Lung microvascular endothelial cell (primary cell): ENCODE data around the gene SIDT2. TPM values are rescaled to one million over a fixed set of nuclear protein-coding genes. Genes with fewer than 3 reads are reported as not detected.

Experiments
- DNase-seq, 2 donors: peaks; one replicate each; pipeline versions ENCODE4 v3.0.0 to v3.0.0-alpha.2; 2010; ENCODE audit warnings: low read depth in 2 of 2
- total RNA-seq: library from RNA; depleted of rRNA; stranded (reverse); fragments of >200 nt; gene quantifications from 2 replicates; pipeline ENCODE4 v1.2.1, GENCODE V29; 2014

SIDT2 gene
- total RNA-seq, 1 donor from 2014 or later, result 8.9 TPM

DNA sequence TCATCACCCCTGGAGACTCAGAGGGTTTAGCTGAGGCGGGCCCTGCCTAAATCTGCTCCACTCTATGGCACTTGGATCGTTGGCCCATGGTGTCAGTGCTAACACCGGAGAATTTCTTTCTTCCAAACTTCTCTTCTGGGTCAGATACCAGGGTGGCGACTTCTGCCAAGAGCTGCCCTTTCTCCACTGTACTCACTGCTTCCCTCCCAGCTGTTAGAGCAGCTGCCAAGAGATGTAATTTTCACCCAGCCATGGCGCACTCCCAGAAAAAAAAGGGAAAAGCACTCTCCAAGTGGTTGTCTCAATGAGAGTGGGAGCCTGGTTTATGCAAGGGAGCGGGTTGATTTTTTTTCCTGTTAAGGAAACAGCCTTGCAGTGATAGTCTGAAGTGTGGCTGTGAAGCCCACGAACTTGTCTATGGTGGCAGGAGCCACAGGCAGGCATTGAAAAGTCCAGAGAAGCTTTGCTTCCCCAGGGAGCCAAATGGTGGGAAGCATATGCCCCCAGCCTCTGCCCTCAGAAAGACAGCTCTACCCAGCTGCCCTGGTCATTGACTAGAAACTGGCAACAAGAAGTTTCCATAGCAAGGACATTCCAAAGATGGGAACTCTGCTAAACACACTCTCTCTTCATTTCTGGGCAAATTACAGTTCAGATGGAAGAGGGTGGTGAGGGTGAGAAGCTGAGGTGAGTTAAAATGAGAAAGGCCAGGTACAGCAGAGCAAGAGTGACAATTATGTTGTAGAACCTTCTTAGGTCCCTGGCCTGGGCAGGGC is 42.6 kb downstream of the SIDT2 start:
- no peak for DNase-seq

DNA sequence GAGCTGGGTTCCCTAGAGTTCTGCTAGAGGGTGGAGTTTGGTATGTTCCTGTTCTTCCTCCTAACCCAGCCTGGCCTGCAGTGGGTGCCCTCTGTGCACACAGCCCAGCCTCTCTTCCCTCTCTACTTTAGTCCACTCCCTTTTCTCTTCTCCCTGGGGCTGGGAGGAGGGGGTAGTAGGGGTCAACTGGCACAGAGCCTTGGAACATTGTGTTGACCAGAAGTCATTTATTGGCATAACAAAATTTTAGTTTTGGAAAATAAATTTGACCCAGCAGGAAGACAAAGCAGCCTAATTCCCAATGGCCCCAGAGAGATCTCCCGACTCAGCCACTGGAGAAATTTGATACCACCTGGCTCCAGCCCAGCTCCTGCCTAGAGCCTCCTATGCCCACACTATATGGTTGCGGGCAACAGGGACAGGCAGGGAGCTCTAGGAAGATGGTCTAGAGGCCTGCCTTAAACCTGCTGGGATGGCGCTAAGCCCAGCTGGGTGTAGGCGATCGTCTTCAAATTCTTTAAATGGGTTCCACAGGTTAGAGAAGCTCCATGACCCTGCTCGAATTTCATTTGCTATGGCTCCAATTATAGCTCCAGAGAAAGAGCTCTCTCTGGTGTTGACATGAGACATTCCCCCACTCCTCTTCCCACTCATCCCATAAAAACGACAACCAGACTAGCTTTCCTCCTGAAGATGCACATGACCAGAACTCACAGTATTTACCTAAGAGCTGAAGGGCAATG is 43.4 kb downstream of the SIDT2 start:
- peak in 1 of 2 donors; percentile 79 for DNase-seq

DNA sequence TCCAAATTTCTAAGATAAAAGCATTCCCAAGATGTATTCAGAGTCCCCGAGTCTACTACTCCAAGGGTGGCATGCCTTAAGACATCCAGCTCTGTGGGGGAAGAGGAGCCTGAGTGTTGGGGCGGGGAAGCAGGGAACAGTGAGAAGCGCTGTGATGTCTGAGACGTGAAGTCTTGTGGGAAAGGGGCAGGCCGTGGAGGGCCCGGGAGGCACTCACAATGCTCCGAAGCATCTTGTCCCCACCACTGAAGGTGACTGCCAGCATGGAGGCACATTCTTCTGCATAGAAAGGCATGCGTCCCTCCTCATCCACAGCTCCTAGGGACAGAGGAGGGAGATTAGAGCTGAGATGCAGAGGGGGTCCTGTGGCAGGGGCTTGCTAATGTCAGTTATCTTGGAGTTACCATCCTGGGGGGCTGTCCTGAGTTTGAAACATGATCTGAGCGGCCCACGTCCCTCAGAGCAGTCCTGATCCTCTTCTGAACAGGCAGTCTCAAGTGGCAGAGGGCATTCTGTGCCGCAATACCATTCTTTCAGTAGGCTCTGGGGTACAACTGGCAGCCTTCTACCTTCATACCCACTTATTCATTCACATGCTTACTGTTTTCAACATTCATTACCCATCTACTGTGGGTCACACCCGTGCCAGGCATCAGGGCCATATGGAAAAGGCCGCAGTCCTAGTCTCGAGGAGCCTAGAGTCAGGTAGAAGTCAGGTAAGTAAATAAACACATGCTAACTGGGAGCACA is 44.6 kb downstream of the SIDT2 start:
- no peak for DNase-seq

DNA sequence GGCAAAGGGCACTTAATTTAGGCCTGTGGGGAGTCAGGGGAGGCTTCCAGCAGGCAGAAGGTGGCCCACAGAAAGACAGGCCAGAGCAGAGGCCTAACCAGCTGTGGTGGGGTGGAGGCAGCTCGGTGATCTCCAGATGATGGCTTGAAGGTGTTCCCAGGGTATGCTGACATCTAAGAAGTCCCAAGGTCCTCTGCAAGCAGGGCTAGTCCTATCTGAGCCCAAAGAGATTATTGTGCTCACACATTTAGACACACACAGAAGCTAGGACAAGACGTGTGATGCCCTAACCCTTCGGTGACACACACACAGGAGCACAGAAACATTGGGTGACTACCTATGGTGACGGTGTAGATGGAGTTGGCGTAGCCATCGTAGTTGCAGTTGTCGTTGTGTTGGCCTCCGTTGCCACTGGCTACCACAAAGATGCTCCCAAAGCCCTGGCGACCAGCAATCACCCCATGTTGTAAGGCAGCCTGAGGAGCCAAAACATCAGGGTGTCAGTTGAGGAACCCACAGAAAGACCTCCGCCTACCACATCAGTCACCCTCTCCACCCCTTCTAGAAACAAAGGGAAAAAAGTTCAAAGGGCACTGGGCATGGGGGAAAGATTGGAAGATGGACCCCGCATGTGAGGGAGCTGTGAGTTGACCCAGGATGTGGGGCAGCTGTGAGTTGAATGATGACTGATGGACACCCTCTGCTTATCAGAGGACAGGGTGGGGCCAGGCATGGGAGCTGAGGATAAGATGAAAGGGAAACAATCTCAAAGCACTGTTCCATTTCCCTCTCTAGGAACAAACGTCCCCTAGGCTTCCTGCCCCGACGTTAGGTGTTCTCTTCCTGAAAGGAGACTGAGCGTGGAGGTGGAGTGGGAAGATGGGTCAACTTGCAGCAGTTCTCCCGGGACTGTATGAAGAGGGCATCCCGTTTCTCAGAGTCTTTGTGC is 45.5 kb downstream of the SIDT2 start:
- DNase-seq, result no peak

DNA sequence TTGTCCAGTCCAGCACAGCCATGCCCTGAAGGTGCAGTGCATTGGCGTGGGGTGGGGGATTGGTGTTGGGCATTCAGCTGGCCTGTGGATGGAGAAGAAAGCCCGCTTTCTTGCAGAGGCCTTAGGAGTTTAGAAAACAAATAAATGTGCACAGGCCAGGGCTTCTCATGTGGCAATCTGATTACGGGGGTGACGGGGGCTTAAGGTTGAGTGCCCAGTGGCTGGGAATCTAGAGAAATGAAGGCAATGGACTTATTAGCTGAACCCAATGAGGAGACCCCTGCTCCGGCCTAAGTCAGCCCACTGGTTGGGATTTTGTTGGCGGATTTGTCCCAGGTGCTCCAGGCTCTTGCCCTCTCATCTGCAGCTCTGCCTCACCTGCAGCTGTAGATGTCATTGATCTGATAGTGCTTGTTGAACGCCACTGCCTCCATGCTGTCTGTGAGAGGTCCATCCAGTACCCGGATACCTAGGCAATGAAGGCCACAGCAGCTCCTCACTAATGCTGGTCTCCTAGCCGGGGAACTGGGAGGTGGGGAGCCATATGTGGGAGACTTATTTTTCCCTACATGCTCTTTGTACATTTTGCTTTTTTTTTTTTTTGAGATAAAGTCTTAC is 47.1 kb downstream of the SIDT2 start:
- no peak for DNase-seq

DNA sequence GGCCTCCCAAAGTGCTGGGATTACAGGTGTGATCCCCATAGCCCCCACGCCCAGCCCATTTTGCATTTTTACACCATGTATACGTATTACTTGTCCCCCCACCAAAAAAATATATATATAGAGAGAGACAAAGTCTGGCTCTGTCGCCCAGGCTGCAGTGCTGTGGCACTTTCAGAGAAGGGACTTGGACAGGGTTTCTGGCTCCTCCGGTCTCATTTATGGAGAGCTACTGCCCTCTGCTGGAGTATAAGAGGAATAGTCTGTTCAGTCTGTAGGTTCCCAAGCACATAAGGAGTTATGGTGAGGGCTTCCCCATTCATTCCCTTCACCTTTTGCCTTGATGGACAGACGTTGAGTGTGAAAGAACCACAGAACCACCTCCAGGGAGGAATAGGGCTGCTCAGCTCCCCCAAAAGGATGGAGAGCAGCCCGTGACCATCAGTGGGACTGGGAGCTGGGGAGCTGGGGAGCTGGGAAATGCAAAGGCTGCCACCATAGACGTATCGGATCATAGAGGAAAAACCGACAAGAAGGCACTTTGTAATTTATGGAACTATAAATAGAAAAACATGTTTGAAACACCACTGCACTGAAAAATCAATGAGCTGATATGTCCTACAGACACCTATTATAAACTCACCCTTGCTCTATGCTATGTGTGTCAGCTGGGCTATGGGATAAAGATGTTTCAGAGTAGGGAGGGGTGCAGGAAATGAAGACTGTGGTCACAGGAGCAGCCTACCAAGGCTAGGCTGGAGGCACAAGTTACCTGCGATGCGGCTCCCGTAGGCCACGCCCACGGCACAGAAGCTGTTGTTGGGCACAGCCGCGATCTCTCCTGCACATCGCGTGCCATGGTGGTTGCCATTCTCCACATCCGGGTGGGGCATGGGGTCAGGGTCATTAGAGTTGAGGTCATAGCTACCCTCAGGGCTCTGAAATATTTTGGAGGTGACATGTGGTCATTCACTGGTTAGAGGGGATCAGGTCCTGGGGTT is 48.1 kb downstream of the SIDT2 start:
- DNase-seq, result peak; percentile 82 to 87

DNA sequence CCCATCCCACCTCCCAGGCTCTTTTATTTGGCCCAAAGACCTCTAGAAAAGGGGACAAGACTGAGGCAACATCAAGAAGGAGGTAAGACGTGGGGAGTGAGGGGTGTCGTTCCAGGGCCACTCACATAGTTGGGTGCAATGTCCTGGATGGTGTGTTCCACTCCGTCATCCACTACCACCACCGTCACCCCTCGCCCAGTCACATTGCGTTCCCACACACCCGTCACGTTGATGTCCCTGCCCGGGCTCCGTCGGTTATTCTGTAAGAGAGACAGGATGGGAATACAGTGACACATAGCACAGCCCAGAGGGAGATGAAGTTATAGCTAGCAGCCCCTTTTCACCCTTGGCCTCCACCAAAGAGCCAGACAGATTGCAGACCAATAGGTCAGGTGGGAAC is 49.5 kb downstream of the SIDT2 start:
- DNase-seq, result no peak

DNA sequence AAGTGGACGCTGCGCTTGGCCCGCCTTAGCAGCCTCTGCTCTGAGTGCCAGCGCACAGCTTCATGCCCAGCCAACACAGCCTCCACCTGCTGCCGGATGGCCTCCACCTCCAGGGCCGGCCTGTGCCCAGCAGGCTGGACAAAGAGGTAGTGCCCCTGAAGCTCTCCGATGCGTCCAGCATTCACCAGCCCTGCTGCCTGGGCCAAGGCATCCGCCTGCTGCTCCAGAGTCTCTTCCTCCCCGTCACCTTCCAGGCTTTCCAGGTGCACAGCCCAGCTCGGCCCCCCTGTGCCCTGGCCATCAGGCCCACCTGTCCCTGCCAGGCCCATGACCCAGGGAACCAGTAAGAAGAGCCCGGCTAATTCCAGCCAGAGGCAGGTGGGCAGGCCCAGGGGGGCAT is 50.9 kb downstream of the SIDT2 start:
- DNase-seq, result no peak

DNA sequence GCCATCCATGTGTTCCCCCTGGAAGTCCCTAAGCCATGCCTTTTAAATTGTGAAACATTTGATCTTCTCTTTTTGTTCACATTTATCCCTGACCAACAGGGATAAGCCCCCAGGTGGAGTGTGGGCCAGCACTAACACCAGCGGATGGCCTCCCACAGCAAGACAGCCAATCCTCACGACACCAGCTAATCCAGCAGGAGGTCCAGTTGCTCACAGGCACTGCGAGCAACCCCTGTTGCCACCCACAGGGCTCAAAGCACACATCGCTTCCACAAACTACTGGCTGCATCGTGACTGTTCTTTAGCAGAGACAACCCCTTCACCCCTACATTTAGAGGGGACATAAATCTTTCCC is 51.4 kb downstream of the SIDT2 start:
- no peak for DNase-seq

DNA sequence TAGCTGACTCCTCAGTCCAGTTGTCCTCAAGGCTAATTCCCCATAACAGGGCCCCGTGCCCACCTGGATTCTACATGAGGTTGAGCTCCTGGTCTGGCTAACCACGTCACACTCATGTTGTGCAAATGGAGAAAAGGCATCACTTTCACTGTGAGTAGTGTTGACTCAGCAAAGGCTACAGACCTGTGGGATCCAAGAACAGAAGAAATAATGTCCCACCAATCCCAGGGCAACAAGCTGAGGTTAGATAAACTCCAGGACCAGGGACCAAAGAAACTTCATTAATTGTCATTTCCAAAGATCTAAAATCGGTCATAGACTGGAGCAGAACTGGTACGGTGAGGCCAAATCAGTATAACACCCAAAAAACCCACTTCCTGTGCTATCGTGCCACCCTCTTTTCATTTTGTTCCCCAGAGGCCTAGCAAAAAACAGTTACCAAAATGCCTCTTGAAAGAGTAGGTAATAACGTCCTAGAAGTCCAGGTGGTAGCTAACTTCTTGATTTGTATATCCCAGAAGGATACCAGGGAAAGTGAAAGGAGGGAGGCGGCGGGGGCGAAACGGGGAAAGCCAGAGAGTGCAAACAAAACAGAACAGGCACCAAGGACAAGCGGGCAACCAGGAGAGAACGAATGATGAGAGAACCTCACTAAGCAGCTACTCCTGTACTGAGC is 51.9 kb downstream of the SIDT2 start:
- DNase-seq, result no peak

DNA sequence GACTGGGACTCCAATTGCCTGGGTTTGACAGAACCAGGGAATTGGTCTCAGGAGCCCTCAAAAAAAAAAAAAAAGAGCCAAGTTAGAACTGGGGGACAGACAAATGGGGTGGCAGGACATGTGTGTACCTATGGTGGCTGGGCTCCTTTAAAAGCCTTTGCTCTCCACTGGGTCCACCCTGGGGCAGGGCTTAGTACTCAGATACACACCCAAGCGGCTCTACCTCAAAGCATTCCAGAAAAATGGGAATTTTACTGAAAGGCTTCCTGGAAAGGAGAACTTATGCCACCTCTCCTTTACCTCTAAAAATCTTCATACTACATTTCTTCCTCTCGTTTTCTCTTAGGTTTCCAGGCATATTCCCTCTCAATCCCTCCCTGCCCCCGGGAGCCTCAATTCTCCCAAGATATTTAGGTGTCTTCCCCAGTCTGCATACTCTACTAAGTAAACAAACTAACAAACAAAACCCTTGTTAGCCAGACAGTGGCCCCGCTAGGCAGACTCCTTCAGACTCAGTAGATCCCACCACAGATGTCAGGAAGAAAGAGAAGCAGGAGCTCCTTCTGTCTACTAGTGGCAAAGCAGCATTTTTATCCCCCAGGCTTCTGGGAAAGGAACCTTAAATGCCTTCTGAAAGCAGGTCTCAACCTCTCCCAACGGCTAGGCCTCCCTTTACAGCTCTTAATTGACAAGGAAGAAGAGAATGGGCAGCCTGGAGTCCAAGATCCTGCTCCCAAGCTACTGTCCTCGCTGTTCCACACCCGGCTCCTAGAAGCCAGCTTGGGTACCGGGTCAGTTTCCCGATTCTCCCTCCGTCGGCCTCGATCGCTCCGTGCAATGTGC is 52.7 kb downstream of the SIDT2 start:
- no peak for DNase-seq

DNA sequence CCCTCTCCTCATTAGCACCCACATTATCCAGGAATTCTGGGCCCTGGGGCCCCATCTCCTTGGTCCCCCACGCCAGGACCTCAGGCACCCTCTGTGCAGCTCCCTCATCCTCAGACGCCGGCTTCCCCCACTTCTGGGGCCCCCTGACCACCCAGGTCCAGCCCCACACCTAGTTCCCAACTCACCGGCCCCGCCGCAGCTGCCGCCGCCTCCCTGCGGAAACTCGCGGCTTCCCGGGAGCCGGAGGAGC is 53.2 kb downstream of the SIDT2 start, which contains the start of gene PCSK7:
TSS of gene PCSK7 (minus strand) at position 232 of the 250 bp plus-strand sequence. CDS start 2,229 bp downstream, outside the sequence.
- DNase-seq, result no peak

DNA sequence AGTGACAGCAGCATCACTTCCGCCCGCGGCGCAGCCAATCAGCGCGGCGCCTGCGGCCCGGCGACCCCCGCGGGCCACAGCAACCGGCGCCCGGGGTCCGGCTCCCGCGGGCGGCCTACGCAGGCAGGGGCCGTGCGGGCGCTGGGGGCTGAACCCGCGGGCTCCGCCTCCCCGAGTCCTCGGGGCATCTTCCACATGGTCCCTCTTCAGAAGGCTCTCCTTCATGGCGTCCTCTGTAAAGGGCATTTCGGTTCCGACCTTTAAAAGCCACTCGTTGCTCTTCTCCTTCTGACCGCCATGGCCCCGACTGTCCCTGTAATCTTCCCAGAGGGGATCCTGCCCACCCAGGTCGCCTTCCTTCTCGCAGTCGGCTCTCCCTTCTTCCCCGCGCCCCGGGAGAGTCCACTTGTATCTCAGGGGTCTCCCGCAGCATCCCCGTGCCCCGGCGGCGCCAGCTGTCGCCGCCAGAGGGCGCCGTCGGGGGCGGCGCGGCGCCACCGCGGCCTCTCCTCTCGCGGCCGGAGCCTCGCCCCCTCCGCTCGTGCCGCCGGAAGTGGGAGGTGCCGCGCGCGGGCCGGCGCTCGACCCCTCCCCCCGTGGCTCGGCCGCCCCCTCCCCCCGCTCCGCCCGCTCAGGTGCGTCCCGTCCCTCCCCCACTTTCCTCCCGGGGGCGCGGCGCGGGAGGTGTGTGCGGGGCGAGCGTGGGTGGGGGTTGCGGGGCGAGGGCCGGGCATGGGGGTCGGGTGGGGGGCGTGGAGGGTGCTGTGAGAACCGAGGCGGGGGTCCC is 53.7 kb downstream of the SIDT2 start, which contains the start of gene RNF214:
TSS of gene RNF214 (plus strand) at position 580 of the 787 bp plus-strand sequence. CDS start 1,602 bp downstream, outside the sequence.
- DNase-seq, result peak; percentile 79 to 87

DNA sequence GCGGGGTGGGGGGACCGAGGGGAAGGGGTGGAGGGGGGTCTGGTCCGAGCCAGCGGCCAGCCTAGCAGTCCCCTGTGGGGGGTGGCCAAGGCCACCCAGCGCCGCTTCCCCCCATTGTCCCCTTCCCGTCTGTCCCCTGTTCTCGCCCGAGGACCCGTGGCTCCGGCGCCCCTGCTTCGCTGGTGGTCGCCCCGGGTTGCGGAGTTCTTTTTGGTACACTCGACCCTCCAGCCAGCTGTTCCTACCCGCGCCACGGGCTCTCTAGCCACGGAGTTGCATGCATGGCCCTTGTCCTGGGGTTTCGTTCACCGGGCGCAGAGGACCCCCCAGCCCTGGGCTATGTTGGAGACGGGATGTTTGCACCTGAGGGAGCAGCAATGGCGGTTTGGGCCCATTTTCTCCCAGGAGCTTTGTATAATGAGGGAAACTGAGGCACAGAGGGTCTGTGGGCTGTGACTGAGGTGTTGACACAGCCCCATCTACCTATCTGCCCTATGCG is 54.4 kb downstream of the SIDT2 start:
- peak in 1 of 2 donors; percentile 20 for DNase-seq

DNA sequence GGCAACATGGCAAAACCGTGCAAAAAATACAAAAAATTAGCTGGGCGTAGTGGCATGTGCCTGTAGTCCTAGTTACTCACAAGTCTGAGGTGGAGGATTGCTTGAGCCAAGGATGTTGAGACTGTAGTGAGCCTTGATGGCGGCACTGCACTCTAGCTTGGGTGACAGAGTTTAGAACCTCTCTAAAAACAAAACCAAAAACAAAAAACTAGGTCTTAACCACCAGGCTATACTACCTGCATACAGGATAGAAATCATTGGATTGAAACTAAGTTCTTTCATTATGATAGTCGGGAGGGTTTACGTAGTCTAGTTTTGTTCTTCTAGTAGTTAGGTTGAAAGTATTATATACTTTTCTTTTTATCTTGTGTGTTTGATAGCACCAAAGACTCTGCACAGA is 59.7 kb downstream of the SIDT2 start:
- no peak for DNase-seq

DNA sequence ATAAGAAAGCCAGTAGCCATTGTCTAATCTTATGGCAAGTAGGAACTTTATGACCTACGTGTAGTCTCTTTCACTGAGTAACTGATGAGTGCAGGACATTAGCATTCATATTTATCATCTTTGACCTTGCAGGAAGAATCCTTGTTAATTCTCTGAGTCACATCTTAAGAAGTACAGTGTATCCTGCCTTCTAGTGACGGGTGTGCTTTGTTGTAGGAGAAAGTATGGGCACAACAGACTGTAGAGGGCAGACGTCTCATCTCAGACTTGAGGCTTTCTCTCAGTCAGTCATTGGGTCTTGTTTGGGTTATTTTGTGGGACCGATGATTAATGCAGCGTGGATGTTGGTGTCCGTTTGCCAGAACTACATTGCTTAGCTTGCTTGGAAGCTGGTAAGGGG is 60.8 kb downstream of the SIDT2 start:
- DNase-seq, result peak in 1 of 2 donors; percentile 95
